NOMO-1 treated with DMSO at 0.1 percent for 48 hours (cell line): ENCODE results near the gene ARHGAP26.
"Not testable (repeated sequence)": the region's sequence is repeated elsewhere in the genome, so short reads cannot be mapped to it uniquely, and the experiment has no call there.

Experiments
- DNase-seq: peaks from one replicate; lab custom pipeline; 2025; ENCODE audit not compliant: unreplicated experiment; lab: John Stamatoyannopoulos, UW

Gene ARHGAP26

GRCh38 chr5:143076377-143076776 is 306.2 kb downstream of the ARHGAP26 start:
- no peak for DNase-seq

GRCh38 chr5:143077453-143078103 is 307.4 kb downstream of the ARHGAP26 start:
- no peak for DNase-seq

DNA sequence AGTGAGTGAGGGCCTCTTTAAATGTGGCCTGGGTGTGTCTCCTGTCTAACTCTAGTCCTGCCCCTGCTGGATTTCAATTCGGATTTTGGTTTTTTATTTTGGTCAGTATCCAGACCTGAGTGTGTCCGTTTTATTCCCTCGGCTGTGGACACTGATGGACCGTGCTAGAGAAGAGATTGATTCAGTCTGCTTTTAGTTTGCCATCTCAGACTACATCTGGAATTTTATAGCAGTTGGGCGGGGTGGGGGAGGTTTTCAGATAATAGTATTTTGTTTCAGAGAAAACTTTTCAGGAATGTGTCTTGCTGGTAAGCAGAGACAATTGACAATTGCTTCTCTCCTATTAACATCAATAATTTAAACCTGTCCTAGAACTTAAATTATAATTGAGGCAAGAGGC is 308.1 kb downstream of the ARHGAP26 start:
- no peak for DNase-seq

DNA sequence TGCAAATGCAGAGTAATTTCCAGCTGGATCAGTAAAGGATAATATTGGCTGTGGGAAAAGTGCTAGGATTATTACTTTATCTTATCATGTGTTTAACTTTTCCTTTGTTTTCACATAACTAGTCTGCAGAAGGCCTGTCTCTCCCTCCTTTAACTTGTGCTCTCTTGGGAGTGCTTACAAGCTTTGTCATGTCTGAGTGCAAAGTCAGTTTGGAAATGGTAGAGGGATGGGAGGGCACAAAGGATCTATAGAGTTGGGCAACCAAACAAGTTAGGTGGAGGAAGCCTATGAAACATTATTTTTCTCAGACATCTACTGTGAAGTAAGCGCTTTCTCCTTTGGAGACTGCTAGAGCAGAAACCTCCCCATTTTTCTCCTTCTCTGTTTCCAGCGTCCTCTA is 308.8 kb downstream of the ARHGAP26 start:
- DNase-seq: no peak

DNA sequence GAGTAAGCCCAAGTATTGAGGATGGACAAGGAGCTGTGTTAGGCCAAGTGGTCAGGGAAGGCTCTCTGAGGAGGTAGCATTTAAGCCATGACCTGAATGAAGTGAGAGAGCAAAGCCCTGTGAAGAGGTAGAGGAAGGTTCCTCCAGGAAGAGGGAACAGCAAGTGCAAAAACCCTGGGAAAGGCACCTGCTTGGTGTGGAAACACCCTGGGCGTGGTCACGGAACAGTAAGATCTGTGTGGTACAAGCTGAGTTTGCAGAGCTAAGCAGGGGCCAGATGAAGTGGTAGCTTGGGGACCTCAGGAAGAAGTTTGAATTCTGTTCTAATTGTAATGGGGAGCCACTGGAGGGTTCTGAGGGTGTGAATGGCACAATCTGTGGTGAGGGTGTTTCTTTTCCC is 310.2 kb downstream of the ARHGAP26 start:
- DNase-seq: no peak

GRCh38 chr5:143080982-143081381 is 310.8 kb downstream of the ARHGAP26 start:
- no peak for DNase-seq

GRCh38 chr5:143083006-143083405 is 312.8 kb downstream of the ARHGAP26 start:
- DNase-seq: no peak

- DNase-seq: no peak
Measured at GRCh38 chr5:143084407-143084806, 314.2 kb downstream of the ARHGAP26 start.

GRCh38 chr5:143085319-143085917 is 315.2 kb downstream of the ARHGAP26 start:
- no peak for DNase-seq

GRCh38 chr5:143086546-143086907 is 316.4 kb downstream of the ARHGAP26 start:
- no peak for DNase-seq

DNA sequence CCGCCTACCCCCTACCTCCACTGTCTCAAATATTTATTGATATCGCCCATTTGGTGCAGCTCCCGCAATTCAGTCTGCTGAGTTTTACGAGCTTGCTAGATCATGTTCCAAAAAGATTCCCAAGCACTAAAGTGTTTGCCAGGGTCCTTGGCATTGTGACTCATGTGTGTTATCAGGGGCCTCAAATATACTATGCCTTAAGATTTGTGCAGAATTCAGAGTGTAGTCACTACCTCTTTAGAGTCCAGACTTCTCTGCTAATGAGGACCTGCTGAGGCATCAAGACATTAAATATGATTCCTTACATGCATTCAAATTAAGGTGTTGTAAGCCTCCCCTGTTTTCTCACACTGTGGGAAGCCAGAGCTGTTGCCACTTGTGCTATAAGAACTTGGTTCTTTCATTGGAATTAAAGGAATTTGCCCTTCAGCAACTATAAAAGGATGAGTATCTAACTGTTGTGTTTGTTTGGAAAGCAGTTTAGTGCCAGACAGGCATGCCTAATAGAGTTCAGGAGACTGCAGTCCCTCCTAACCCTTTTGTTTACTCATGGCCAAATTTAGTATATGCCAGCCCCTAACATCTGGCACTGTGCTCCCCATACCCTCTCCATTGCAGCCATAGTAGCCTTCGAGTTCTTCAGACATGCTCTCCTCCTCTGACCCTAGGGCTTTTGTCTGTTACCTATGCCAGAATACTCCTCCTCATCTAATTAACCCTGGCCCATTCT is 316.9 kb downstream of the ARHGAP26 start:
- no peak for DNase-seq

GRCh38 chr5:143088702-143089101 is 318.5 kb downstream of the ARHGAP26 start:
- not testable (repeated sequence) for DNase-seq

GRCh38 chr5:143090044-143090443 is 319.9 kb downstream of the ARHGAP26 start:
- not testable (repeated sequence) for DNase-seq

- DNase-seq: not testable (repeated sequence)
Measured at GRCh38 chr5:143092711-143093451, 322.7 kb downstream of the ARHGAP26 start.

DNA sequence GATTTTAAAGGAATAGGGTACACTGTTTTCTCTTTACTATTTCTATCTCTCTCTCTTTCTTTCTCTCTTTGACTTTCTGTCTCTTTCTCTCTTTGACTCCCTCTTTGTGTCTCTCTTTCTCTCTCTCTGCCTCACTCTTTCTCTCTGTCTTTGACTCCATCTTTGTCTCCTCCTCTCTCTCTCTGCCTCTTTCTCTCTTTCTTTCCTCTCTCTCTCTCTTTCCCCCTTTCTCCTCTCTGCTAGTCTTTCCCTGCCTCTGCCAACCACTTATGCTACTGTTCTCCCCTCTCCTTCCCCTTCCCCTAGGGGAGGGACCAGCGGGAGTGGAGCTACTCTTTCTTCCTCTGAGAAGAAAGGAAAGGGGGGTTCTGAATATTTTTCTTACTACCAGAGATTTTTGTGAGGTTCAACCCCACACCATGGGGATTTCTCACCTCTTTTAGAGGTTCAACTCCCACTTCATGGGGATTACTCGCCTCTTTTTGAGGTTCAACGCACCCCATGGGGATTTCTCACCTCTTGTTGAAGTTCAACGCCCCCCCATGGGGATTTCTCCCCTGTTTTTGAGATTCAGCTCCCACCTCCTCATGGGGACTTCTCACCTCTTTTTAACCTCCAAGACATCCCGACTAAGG is 323.4 kb downstream of the ARHGAP26 start:
- DNase-seq: no peak

DNA sequence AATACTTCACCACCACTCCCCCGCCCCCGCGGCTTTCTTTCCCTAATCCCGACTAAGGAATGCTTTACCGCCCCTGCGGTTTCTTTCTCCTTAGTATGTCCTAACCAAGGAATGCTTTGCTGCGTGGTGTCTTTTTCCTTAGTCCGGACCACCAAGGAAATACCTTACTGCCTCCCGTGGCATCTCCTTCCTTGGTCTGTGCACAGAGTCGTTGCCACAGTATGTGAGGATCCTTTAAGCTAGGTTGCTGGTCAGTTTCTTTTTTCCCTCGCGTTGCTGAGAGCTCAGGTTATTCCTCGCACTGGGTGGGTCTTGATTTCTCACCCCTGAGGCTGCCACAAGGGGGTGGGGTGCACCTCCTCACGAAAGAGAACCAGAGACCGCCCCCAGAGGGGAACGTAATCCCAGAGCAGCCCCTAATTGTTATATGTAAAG is 323.9 kb downstream of the ARHGAP26 start:
- DNase-seq: no peak

GRCh38 chr5:143094608-143095007 is 324.4 kb downstream of the ARHGAP26 start:
- DNase-seq: not testable (repeated sequence)

GRCh38 chr5:143101121-143101520 is 330.9 kb downstream of the ARHGAP26 start:
- DNase-seq: no peak

GRCh38 chr5:143101725-143102386 is 331.7 kb downstream of the ARHGAP26 start:
- DNase-seq: peak; percentile 28

GRCh38 chr5:143102411-143102810 is 332.2 kb downstream of the ARHGAP26 start:
- no peak for DNase-seq
